ENCODE results near the gene MOB3C.
A peak's percentile ranks its signal among the peaks of the same experiment; 100 is the strongest.

MOB3C gene

GRCh38 chr1:46596846-46597245, 19.8 kb downstream of the MOB3C start:
- Histone ChIP-seq H3K4me3 (ENCODE audit: low read depth in 1 of 5, low read length in 5 of 5) (no peak overlapping the region), H3K9ac (ENCODE audit: low read length in 5 of 5) (no peak overlapping the region), H3K36me3 (ENCODE audit: control insufficient read depth in 5 of 5, insufficient read depth in 5 of 5, low read length in 5 of 5) (peaks cover 0 to 26% (median 17%) of the 10 kb centered on the region in 5 donors), H3K9me3 (ENCODE audit: control insufficient read depth in 5 of 5, low read length in 5 of 5) (no peaks in the 10 kb centered on the region), H3K4me1 (ENCODE audit: control insufficient read depth in 5 of 5, insufficient read depth in 5 of 5, low read length in 5 of 5) (peaks cover 0 to 62% (median 44%) of the 10 kb centered on the region in 5 donors), H3K27ac (ENCODE audit: low read depth, low read length) (peak overlapping the region; percentile 66), H3K27me3 (ENCODE audit: control insufficient read depth in 5 of 5, insufficient read depth in 4 of 5, low read length in 5 of 5) (no peaks in the 10 kb centered on the region)

- H3K36me3 ChIP-seq (ENCODE audit: control insufficient read depth in 5 of 5, insufficient read depth in 5 of 5, low read length in 5 of 5): peaks cover 0 to 34% (median 25%) of the 10 kb centered on the region in 5 donors
- peaks cover 0 to 54% (median 36%) of the 10 kb centered on the region in 5 donors for H3K4me1 ChIP-seq (ENCODE audit: control insufficient read depth in 5 of 5, insufficient read depth in 5 of 5, low read length in 5 of 5)
- no peak overlapping the region for H3K4me3 ChIP-seq (ENCODE audit: low read depth in 1 of 5, low read length in 5 of 5)
- peak overlapping the region; percentile 66 for H3K27ac ChIP-seq (ENCODE audit: low read depth, low read length)
- H3K27me3 ChIP-seq (ENCODE audit: control insufficient read depth in 5 of 5, insufficient read depth in 4 of 5, low read length in 5 of 5): no peaks in the 10 kb centered on the region
- no peak overlapping the region for H3K9ac ChIP-seq (ENCODE audit: low read length in 5 of 5)
- no peaks in the 10 kb centered on the region for H3K9me3 ChIP-seq (ENCODE audit: control insufficient read depth in 5 of 5, low read length in 5 of 5)
Measured at GRCh38 chr1:46596036-46596435, 20.6 kb downstream of the MOB3C start.

- no peaks in the 10 kb centered on the region for H3K27me3 ChIP-seq (ENCODE audit: control insufficient read depth in 5 of 5, insufficient read depth in 4 of 5, low read length in 5 of 5)
- H3K27ac ChIP-seq (ENCODE audit: low read depth, low read length): peak overlapping the region; percentile 66
Measured at GRCh38 chr1:46595127-46595526, 21.5 kb downstream of the MOB3C start.

DNA sequence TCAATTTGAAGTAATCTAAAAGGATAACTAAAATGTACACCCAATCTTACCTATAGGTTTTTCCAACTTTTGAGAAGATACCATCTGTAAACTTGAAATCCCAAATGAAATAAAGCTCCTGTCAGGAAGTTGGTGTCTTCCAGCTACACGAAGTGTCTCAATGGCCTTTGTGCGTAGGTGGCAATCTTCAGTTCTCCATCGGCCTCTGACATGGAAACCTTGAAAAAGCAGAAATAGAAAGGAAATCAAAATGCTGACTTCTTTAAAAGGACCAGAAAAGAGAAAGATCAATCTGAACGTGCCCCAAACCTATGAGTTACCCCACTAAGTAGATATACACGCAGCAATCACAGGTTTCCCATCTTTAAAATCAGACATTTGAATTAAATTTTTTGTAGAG, 22.5 kb downstream of the MOB3C start:
- no peaks in the 10 kb centered on the region for H3K9me3 ChIP-seq (ENCODE audit: control insufficient read depth in 5 of 5, low read length in 5 of 5)
- H3K4me1 ChIP-seq (ENCODE audit: control insufficient read depth in 5 of 5, insufficient read depth in 5 of 5, low read length in 5 of 5): peaks cover 0 to 36% (median 22%) of the 10 kb centered on the region in 5 donors
- peak overlapping the region in 1 of 5 donors; percentile 22 for H3K9ac ChIP-seq (ENCODE audit: low read length in 5 of 5)
- no peaks in the 10 kb centered on the region for H3K27me3 ChIP-seq (ENCODE audit: control insufficient read depth in 5 of 5, insufficient read depth in 4 of 5, low read length in 5 of 5)
- H3K36me3 ChIP-seq (ENCODE audit: control insufficient read depth in 5 of 5, insufficient read depth in 5 of 5, low read length in 5 of 5): peaks cover 13 to 54% (median 44%) of the 10 kb centered on the region in 5 donors
- peak overlapping the region; percentile 66 for H3K27ac ChIP-seq (ENCODE audit: low read depth, low read length)
- no peak overlapping the region for H3K4me3 ChIP-seq (ENCODE audit: low read depth in 1 of 5, low read length in 5 of 5)

More at GRCh38 chr1:46595127-46595526, 21.5 kb downstream of the MOB3C start:
- Histone ChIP-seq H3K9ac (ENCODE audit: low read length in 5 of 5) (no peak overlapping the region), H3K4me3 (ENCODE audit: low read depth in 1 of 5, low read length in 5 of 5) (no peak overlapping the region), H3K9me3 (ENCODE audit: control insufficient read depth in 5 of 5, low read length in 5 of 5) (no peaks in the 10 kb centered on the region), H3K36me3 (ENCODE audit: control insufficient read depth in 5 of 5, insufficient read depth in 5 of 5, low read length in 5 of 5) (peaks cover 9 to 43% (median 34%) of the 10 kb centered on the region in 5 donors), H3K4me1 (ENCODE audit: control insufficient read depth in 5 of 5, insufficient read depth in 5 of 5, low read length in 5 of 5) (peaks cover 0 to 46% (median 29%) of the 10 kb centered on the region in 5 donors)

DNA sequence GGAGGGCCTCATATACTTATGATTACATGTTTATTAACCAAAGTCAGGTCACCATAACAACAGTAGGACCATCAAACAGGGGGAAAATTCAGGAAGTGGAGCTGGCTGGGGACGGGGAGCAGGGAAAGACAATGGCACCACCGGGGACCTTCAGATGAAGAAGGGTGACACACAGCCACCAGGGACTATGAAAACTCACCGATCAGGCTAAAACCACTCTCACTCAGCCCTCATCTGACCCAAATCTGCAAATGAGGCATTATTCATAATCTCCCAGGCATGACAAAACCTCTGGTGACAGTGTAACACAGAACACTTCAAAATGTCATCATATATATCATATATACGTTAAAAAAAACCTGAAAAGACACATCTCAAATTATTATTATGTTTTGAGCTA, 23.8 kb downstream of the MOB3C start:
- Histone ChIP-seq H3K9ac (ENCODE audit: low read length in 5 of 5) (no peak overlapping the region), H3K27me3 (ENCODE audit: control insufficient read depth in 5 of 5, insufficient read depth in 4 of 5, low read length in 5 of 5) (no peaks in the 10 kb centered on the region), H3K27ac (ENCODE audit: low read depth, low read length) (no peak overlapping the region), H3K4me3 (ENCODE audit: low read depth in 1 of 5, low read length in 5 of 5) (no peak overlapping the region), H3K9me3 (ENCODE audit: control insufficient read depth in 5 of 5, low read length in 5 of 5) (no peaks in the 10 kb centered on the region), H3K4me1 (ENCODE audit: control insufficient read depth in 5 of 5, insufficient read depth in 5 of 5, low read length in 5 of 5) (peaks cover 0 to 35% (median 16%) of the 10 kb centered on the region in 5 donors), H3K36me3 (ENCODE audit: control insufficient read depth in 5 of 5, insufficient read depth in 5 of 5, low read length in 5 of 5) (peaks cover 13 to 57% (median 47%) of the 10 kb centered on the region in 5 donors)

- peaks cover 0 to 27% (median 15%) of the 10 kb centered on the region in 5 donors for H3K4me1 ChIP-seq (ENCODE audit: control insufficient read depth in 5 of 5, insufficient read depth in 5 of 5, low read length in 5 of 5)
- no peak overlapping the region for H3K27ac ChIP-seq (ENCODE audit: low read depth, low read length)
- H3K36me3 ChIP-seq (ENCODE audit: control insufficient read depth in 5 of 5, insufficient read depth in 5 of 5, low read length in 5 of 5): peaks cover 13 to 74% (median 64%) of the 10 kb centered on the region in 5 donors
- no peaks in the 10 kb centered on the region for H3K9me3 ChIP-seq (ENCODE audit: control insufficient read depth in 5 of 5, low read length in 5 of 5)
- no peaks in the 10 kb centered on the region for H3K27me3 ChIP-seq (ENCODE audit: control insufficient read depth in 5 of 5, insufficient read depth in 4 of 5, low read length in 5 of 5)
- H3K4me3 ChIP-seq (ENCODE audit: low read depth in 1 of 5, low read length in 5 of 5): no peak overlapping the region
- no peak overlapping the region for H3K9ac ChIP-seq (ENCODE audit: low read length in 5 of 5)
Measured at GRCh38 chr1:46589529-46589928, 27.1 kb downstream of the MOB3C start.

GRCh38 chr1:46587069-46587468, 29.5 kb downstream of the MOB3C start:
- Histone ChIP-seq H3K9me3 (ENCODE audit: control insufficient read depth in 5 of 5, low read length in 5 of 5) (no peaks in the 10 kb centered on the region), H3K4me1 (ENCODE audit: control insufficient read depth in 5 of 5, insufficient read depth in 5 of 5, low read length in 5 of 5) (peaks cover 0 to 31% (median 24%) of the 10 kb centered on the region in 5 donors), H3K27me3 (ENCODE audit: control insufficient read depth in 5 of 5, insufficient read depth in 4 of 5, low read length in 5 of 5) (no peaks in the 10 kb centered on the region), H3K27ac (ENCODE audit: low read depth, low read length) (no peak overlapping the region), H3K4me3 (ENCODE audit: low read depth in 1 of 5, low read length in 5 of 5) (no peak overlapping the region), H3K9ac (ENCODE audit: low read length in 5 of 5) (no peak overlapping the region), H3K36me3 (ENCODE audit: control insufficient read depth in 5 of 5, insufficient read depth in 5 of 5, low read length in 5 of 5) (peaks cover 21 to 77% (median 69%) of the 10 kb centered on the region in 5 donors)

- H3K36me3 ChIP-seq (ENCODE audit: control insufficient read depth in 5 of 5, insufficient read depth in 5 of 5, low read length in 5 of 5): peaks cover 18 to 73% (median 65%) of the 10 kb centered on the region in 5 donors
- peaks cover 0 to 39% (median 23%) of the 10 kb centered on the region in 5 donors for H3K4me1 ChIP-seq (ENCODE audit: control insufficient read depth in 5 of 5, insufficient read depth in 5 of 5, low read length in 5 of 5)
- no peak overlapping the region for H3K9ac ChIP-seq (ENCODE audit: low read length in 5 of 5)
- H3K4me3 ChIP-seq (ENCODE audit: low read depth in 1 of 5, low read length in 5 of 5): no peak overlapping the region
- no peaks in the 10 kb centered on the region for H3K9me3 ChIP-seq (ENCODE audit: control insufficient read depth in 5 of 5, low read length in 5 of 5)
- H3K27ac ChIP-seq (ENCODE audit: low read depth, low read length): no peak overlapping the region
- H3K27me3 ChIP-seq (ENCODE audit: control insufficient read depth in 5 of 5, insufficient read depth in 4 of 5, low read length in 5 of 5): no peaks in the 10 kb centered on the region
Measured at GRCh38 chr1:46585312-46585938, 31.2 kb downstream of the MOB3C start.

DNA sequence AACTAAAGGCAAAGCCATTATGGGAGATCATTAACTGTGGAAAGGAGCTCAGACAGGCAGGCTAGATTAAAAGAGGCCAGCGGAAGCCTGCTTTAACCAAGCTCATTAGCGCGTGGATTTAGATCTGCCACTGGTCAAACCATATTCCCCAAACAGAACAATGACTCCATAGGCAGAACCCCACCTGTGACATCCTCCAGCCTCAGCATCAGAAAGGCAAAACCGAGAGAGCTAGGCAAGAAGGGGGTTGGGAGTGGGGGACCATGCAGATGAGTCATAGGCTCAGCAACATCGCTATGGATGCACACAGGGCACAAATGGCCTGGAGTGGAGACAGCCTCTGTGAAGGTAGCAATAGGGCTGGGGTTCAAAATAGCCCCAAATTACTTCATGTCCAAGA, 33.1 kb downstream of the MOB3C start:
- Histone ChIP-seq H3K27me3 (ENCODE audit: control insufficient read depth in 5 of 5, insufficient read depth in 4 of 5, low read length in 5 of 5) (no peaks in the 10 kb centered on the region), H3K36me3 (ENCODE audit: control insufficient read depth in 5 of 5, insufficient read depth in 5 of 5, low read length in 5 of 5) (peaks cover 16 to 75% (median 65%) of the 10 kb centered on the region in 5 donors), H3K9ac (ENCODE audit: low read length in 5 of 5) (no peak overlapping the region), H3K4me3 (ENCODE audit: low read depth in 1 of 5, low read length in 5 of 5) (no peak overlapping the region), H3K27ac (ENCODE audit: low read depth, low read length) (no peak overlapping the region), H3K9me3 (ENCODE audit: control insufficient read depth in 5 of 5, low read length in 5 of 5) (no peaks in the 10 kb centered on the region), H3K4me1 (ENCODE audit: control insufficient read depth in 5 of 5, insufficient read depth in 5 of 5, low read length in 5 of 5) (peaks cover 0 to 51% (median 25%) of the 10 kb centered on the region in 5 donors)

DNA sequence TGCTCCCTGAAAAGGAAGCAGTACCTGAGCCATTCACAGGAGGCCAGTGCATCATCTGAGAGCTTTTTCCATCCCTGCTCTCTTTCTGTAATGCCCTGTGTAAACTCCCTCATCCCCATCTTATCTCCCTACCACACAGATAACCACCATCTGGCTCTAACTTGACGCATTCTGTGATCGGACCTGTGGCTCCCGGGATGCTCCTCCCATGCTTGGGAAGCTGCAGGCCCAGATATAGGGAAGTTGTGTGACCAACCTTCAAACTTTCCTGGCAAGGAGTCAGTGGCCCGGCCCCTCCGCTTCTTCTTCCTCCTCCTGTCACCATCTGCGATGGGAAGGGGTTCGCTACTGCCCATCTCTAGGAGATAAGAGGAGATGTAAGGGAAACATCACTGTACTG, 33.6 kb downstream of the MOB3C start:
- H3K36me3 ChIP-seq (ENCODE audit: control insufficient read depth in 5 of 5, insufficient read depth in 5 of 5, low read length in 5 of 5): peaks cover 16 to 80% (median 69%) of the 10 kb centered on the region in 5 donors

More for the DNA sequence above, 33.6 kb downstream of the MOB3C start:
- H3K27ac ChIP-seq (ENCODE audit: low read depth, low read length): no peak overlapping the region
- no peak overlapping the region for H3K9ac ChIP-seq (ENCODE audit: low read length in 5 of 5)
- peaks cover 0 to 51% (median 25%) of the 10 kb centered on the region in 5 donors for H3K4me1 ChIP-seq (ENCODE audit: control insufficient read depth in 5 of 5, insufficient read depth in 5 of 5, low read length in 5 of 5)
- H3K4me3 ChIP-seq (ENCODE audit: low read depth in 1 of 5, low read length in 5 of 5): no peak overlapping the region
- no peaks in the 10 kb centered on the region for H3K9me3 ChIP-seq (ENCODE audit: control insufficient read depth in 5 of 5, low read length in 5 of 5)
- no peaks in the 10 kb centered on the region for H3K27me3 ChIP-seq (ENCODE audit: control insufficient read depth in 5 of 5, insufficient read depth in 4 of 5, low read length in 5 of 5)
